H1 (cell line): Measurements from ENCODE around the gene WDR12. TPM values are rescaled to one million over a fixed set of nuclear protein-coding genes. Genes with fewer than 3 reads are reported as not detected.

Experiments used
- EZH2 ChIP-seq: fragments of 200-600 bp; sonication (generic); IDR thresholded peaks from 2 replicates; pipeline ENCODE4 v1.7.1; 2012; ENCODE audit warnings: low read depth, mild to moderate bottlenecking, moderate library complexity, low read length, inconsistent platforms; ENCODE audit not compliant: severe bottlenecking
- polyA plus RNA-seq, 7 experiments: library from polyadenylated mRNA; depleted of rRNA in 3 of 7; stranded (reverse) in 5 of 7; unstranded in 2 of 7; fragments of >200 nt in 5 of 7; fragments of 200-250 nt in 2 of 7; gene quantifications; 1 replicate in 5 of 7; 2 replicates in 1 of 7; 4 replicates in 1 of 7; pipeline versions ENCODE4 v1.2.1 to v1.2.3, GENCODE V29; 2011 to 2013; ENCODE audit warnings: missing spikeins in 2 of 7, mixed read lengths in 2 of 7
- total RNA-seq: library from RNA; stranded (reverse); fragmentation: NEBNext Ultra II Directional; extraction: Animal tissue kit (Norgen Biotek cat#: 25700); gene quantifications from 2 replicates; pipeline ENCODE4 v1.2.1, GENCODE V29; 2021

WDR12 gene
- total and polyA plus RNA-seq, 2 of the 8 experiments (the other 6 are each of a cell fraction or from before 2014, with no cell fraction given) = 25.0 to 183 TPM

DNA sequence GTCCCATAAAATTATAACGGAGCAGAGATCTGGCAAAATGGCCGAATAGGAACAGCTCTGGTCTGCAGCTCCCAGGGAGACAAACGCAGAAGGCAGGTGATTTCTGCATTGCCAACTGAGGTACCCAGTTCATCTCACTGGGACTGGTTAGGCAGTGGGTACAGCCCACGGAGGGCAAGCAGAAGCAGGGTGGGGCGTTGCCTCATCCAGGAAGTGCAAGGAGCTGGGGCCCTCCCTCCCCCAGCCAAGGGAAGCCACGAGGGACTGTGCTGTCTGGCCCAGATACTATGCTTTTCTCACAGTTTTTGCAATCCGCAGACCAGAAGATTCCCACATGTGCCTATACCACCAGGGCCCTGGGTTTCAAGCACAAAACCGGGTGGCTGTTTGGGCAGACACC is 62.7 kb downstream of the WDR12 start (continued):
- no peak for TF ChIP-seq EZH2
